Type B pancreatic cell (in vitro differentiated cells): ENCODE results near the gene STMP1. TPM values are rescaled to one million over a fixed set of nuclear protein-coding genes. Genes with fewer than 3 reads are reported as not detected.

Experiments
- DNase-seq: peaks from one replicate; pipeline ENCODE4 v3.0.0; 2021; ENCODE audit warnings: mixed read lengths; ENCODE audit not compliant: unreplicated experiment; ENCODE audit errors: extremely low spot score
- H3K27ac Mint-ChIP-seq: 2 replicates; pipeline ENCODE4 v1.8.0; 2021; ENCODE audit warnings: mild to moderate bottlenecking, mixed read lengths
- H3K27me3 Mint-ChIP-seq: 2 replicates; pipeline ENCODE4 v1.8.0; 2021; ENCODE audit warnings: mixed read lengths
- H3K36me3 Mint-ChIP-seq: 2 replicates; pipeline ENCODE4 v1.8.0; 2021; ENCODE audit warnings: mixed read lengths
- H3K4me1 Mint-ChIP-seq: one replicate; pipeline ENCODE4 v1.8.0; 2021; ENCODE audit warnings: mixed read lengths; ENCODE audit not compliant: unreplicated experiment
- H3K4me3 Mint-ChIP-seq: 2 replicates; pipeline ENCODE4 v1.8.0; 2021; ENCODE audit warnings: mild to moderate bottlenecking, mixed read lengths
- H3K9me3 Mint-ChIP-seq: 2 replicates; pipeline ENCODE4 v1.8.0; 2021; ENCODE audit warnings: mixed read lengths
- CTCF ChIP-seq: fragments of 200-600 bp; sonication (generic); conservative IDR thresholded peaks from 2 replicates; pipeline ENCODE4 v1.5.0; 2021; ENCODE audit warnings: antibody characterized with exemption, mild to moderate bottlenecking
- total RNA-seq: library from RNA; stranded (reverse); gene quantifications from 2 replicates; pipeline ENCODE4 v1.2.1, GENCODE V29; 2021; ENCODE audit warnings: low replicate concordance

The STMP1 gene
- total RNA-seq, 1 donor from 2014 or later, result 58.2 TPM

GRCh38 chr7:135704698-135705097 is 42.4 kb downstream of the STMP1 start:
- Mint-ChIP-seq H3K9me3 (peaks cover 9% of the 10 kb centered on the region), H3K4me1 (peaks cover 10% of the 10 kb centered on the region), H3K27me3 (no peaks in the 10 kb centered on the region), H3K4me3 (no peak overlapping the region), H3K36me3 (peaks cover 12% of the 10 kb centered on the region), H3K27ac (peak overlapping the region; percentile 33)
- no peak for DNase-seq
- no peak for TF ChIP-seq CTCF

GRCh38 chr7:135706038-135706742 is 43.9 kb downstream of the STMP1 start:
- no peak for DNase-seq
- Mint-ChIP-seq H3K36me3 (peaks cover 8% of the 10 kb centered on the region), H3K4me1 (peaks cover 10% of the 10 kb centered on the region), H3K4me3 (no peak overlapping the region), H3K27me3 (no peaks in the 10 kb centered on the region), H3K27ac (peak overlapping the region; percentile 93), H3K9me3 (peaks cover 4% of the 10 kb centered on the region)
- TF ChIP-seq CTCF, result no peak

- Mint-ChIP-seq H3K27ac (peak overlapping the region; percentile 93), H3K4me1 (peaks cover 10% of the 10 kb centered on the region), H3K27me3 (no peaks in the 10 kb centered on the region), H3K36me3 (peaks cover 8% of the 10 kb centered on the region), H3K4me3 (peak overlapping the region; percentile 15), H3K9me3 (peaks cover 4% of the 10 kb centered on the region)
- no peak for TF ChIP-seq CTCF
- DNase-seq, result no peak
Measured at GRCh38 chr7:135706858-135707569, 44.7 kb downstream of the STMP1 start.

- peaks cover 8% of the 10 kb centered on the region for H3K36me3 Mint-ChIP-seq
- peaks cover 4% of the 10 kb centered on the region for H3K9me3 Mint-ChIP-seq
Measured at GRCh38 chr7:135707570-135707966, 45.3 kb downstream of the STMP1 start.

GRCh38 chr7:135708041-135708440 is 45.7 kb downstream of the STMP1 start:
- H3K9me3 Mint-ChIP-seq, result peaks cover 4% of the 10 kb centered on the region
- DNase-seq, result no peak
- no peak overlapping the region for H3K4me3 Mint-ChIP-seq
- H3K27ac Mint-ChIP-seq, result peak overlapping the region; percentile 93
- no peak for TF ChIP-seq CTCF
- H3K4me1 Mint-ChIP-seq, result peaks cover 15% of the 10 kb centered on the region
- peaks cover 8% of the 10 kb centered on the region for H3K36me3 Mint-ChIP-seq
- H3K27me3 Mint-ChIP-seq, result no peaks in the 10 kb centered on the region

More at GRCh38 chr7:135707570-135707966, 45.3 kb downstream of the STMP1 start:
- H3K4me1 Mint-ChIP-seq, result peaks cover 11% of the 10 kb centered on the region
- peak overlapping the region; percentile 93 for H3K27ac Mint-ChIP-seq
- H3K4me3 Mint-ChIP-seq, result no peak overlapping the region
- no peak for TF ChIP-seq CTCF
- no peak for DNase-seq
- no peaks in the 10 kb centered on the region for H3K27me3 Mint-ChIP-seq
